ENCODE measurements around the gene VTI1A.
"Not testable (repeated sequence)": the region's sequence is repeated elsewhere in the genome, so short reads cannot be mapped to it uniquely, and the experiment has no call there.

Gene VTI1A

GRCh38 chr10:112587729-112588128 lies 140.7 kb downstream of the VTI1A start:
- DNase-seq (ENCODE audit: extremely low spot score), result no peak
- no peak for TF ChIP-seq CTCF (IDR thresholded peaks at IDR 0.05; ENCODE audit: control extremely low read depth, extremely low read depth, low read depth, missing control alignments)
- CTCF ChIA-PET, result interaction anchor here (1.0 to 1.8 kb wide), 3 partner anchors 14 to 19 kb away, joined by 3 read pairs; no protein-coding TSS in a partner anchor
- POLR2A ChIA-PET, result no interaction called here

DNA sequence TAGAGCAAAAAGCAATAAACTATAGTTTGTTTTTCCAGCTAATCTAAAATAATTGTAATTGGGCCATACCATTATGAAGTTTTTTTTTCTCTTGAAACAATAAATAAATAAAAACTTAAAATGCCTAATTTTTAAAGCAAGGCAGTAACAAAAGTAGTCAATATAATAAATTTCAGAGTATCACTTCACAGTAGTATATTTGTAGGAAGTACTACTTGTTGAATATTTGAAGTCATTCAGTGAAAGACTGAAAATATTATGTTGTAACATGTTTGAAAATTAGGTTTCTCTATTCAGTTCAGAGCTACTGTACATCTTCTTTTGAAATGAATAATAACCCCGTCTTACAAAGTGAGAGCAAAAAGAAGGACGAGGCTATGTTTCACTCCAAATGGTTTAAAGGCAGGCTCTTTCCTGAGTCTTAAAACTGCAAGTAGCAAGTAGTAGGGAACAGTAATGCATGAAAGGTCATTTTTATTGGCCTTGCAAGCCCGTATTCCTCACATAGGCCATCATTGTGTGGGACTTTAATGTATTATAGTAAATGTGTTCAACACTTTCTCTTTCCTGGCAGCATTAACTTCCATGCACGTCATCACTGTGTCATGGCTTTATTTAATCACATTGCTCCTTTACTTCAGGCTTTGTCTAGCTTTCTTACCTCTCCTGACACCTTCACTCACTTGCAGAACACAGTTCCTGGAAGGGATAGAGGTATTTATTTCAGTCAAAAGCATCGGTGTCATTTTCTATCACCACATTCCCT lies 141.4 kb downstream of the VTI1A start:
- TF ChIP-seq CTCF (IDR thresholded peaks at IDR 0.05; ENCODE audit: control extremely low read depth, extremely low read depth, low read depth, missing control alignments), result no peak
- CTCF ChIA-PET, result interaction anchor here (1.1 to 1.8 kb wide), 3 partner anchors 13 to 18 kb away, joined by 3 read pairs; no protein-coding TSS in a partner anchor
- no peak for DNase-seq (ENCODE audit: extremely low spot score)
- POLR2A ChIA-PET, result no interaction called here

GRCh38 chr10:112589081-112589480 lies 142.1 kb downstream of the VTI1A start:
- TF ChIP-seq CTCF (IDR thresholded peaks at IDR 0.05; ENCODE audit: control extremely low read depth, extremely low read depth, low read depth, missing control alignments), result no peak
- ChIA-PET POLR2A (no interaction called here), CTCF (interaction anchor here (1.1 to 1.8 kb wide), 3 partner anchors 14 to 18 kb away, joined by 3 read pairs; no protein-coding TSS in a partner anchor)
- DNase-seq (ENCODE audit: extremely low spot score), result no peak

DNA sequence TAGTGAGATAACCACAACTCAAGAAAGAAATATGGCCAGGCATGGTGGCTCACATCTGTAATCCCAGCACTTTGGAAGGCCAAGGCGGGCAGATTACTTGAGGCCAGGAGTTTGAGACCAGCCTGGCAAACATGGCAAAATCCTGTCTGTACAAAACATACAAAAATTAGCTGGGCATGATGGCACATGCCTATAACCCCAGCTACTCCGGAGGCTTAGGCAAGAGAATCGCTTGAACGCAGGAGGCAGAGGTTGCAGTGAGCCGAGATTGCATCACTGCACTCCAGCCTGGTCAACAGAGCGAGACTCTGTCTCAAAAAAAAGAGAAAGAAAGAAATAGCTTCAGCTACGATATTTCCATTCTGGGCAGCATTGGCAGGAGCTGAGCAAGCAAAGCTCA lies 143.8 kb downstream of the VTI1A start:
- DNase-seq (ENCODE audit: extremely low spot score); CTCF ChIA-PET; POLR2A ChIA-PET: not testable (repeated sequence)

- no peak for TF ChIP-seq CTCF (IDR thresholded peaks at IDR 0.05; ENCODE audit: control extremely low read depth, extremely low read depth, low read depth, missing control alignments)
- ChIA-PET POLR2A (no interaction called here), CTCF (no interaction called here)
- DNase-seq (ENCODE audit: extremely low spot score), result no peak
These were observed 146.0 kb downstream of the VTI1A start for GRCh38 chr10:112593023-112593422.

DNA sequence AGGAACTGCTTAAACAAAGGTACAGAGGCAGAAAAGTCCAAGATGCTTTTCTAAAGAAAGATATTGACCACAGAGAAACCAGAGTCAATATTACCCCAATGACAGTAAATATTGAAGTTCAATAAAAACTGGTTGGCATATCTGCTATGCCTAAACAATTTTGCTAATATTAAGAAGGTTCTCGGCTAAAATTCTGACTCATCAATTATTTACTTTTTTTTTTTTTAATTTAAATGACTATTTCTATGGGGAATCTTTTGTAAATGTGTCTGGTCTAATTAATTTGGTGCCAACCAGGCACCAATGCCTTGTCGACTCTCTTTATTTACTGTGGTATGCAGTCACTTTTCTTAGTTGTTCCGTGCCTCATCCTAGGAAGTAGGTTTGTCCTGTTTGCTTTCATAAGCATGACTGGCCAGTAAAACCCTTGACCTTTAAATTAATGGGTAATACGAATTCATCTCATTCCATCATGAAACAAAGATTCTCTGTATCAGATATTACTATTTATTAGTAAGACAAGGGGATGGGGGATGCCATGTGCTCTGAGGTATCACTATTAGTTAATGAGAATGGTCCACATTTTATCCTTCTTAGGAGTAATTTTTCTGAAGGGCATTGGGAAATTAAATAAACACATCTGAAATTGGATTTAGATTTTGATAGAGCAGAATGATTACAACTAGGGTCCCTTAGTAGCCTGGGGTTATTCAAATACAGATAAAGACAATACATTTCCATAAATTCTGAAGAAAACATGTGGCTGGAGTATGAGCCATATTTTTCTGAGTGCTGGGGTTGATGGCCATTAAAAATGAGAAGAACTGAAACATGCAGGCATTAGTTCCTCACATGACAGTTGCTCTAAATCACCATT lies 154.4 kb downstream of the VTI1A start:
- POLR2A ChIA-PET, result no interaction called here
- DNase-seq (ENCODE audit: extremely low spot score), result no peak
- no peak for TF ChIP-seq CTCF (IDR thresholded peaks at IDR 0.05; ENCODE audit: control extremely low read depth, extremely low read depth, low read depth, missing control alignments)
- CTCF ChIA-PET, result no interaction called here

DNA sequence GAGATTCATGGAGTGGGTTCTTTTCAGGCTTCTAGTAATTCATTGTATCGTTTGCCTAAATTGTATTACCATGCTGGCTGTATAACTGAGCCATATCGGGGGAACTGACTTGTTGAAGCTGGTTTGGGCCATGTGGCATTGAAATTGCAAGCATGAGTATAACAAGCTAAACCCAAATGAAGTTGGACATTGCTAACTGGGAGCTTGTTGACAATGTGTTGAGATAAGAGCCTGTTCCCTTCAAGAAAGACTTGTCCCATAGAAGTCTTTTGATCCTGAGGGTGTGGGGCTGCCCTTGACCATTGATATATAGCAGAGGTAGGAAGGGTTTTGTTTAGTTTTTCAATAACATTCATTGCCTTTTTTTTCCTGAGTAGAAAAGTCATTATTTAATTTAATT lies 156.0 kb downstream of the VTI1A start:
- POLR2A ChIA-PET, result no interaction called here
- CTCF ChIA-PET, result no interaction called here

More for the DNA sequence above, 156.0 kb downstream of the VTI1A start:
- no peak for TF ChIP-seq CTCF (IDR thresholded peaks at IDR 0.05; ENCODE audit: control extremely low read depth, extremely low read depth, low read depth, missing control alignments)
- no peak for DNase-seq (ENCODE audit: extremely low spot score)
